BJ (cell line): ENCODE data around the gene FCN1. TPM values are rescaled to one million over a fixed set of nuclear protein-coding genes. Genes with fewer than 3 reads are reported as not detected.

Source experiments
- CTCF ChIA-PET: fragments of 350-600 bp; formaldehyde crosslinking; extraction: SDS; loops from one replicate; lab custom pipeline; 2021; ENCODE audit warnings: antibody characterized with exemption, inconsistent platforms; lab: Yijun Ruan, JAX
- POLR2A ChIA-PET: fragments of 300-600 bp; sonication (Branson Sonifier 250); formaldehyde crosslinking; extraction: SDS; loops from one replicate; lab custom pipeline; 2021; ENCODE audit warnings: antibody characterized with exemption; lab: Charles Lee
- DNase-seq: peaks from one replicate; pipeline ENCODE4 v3.0.0-alpha.2; 2011; ENCODE audit warnings: low read depth
- H3K27me3 ChIP-seq: 2 replicates; pipeline ENCODE4 v1.6.0; 2011; ENCODE audit warnings: low read length; ENCODE audit not compliant: control insufficient read depth, insufficient read depth
- H3K36me3 ChIP-seq: 2 replicates; pipeline ENCODE4 v1.5.1; 2011; ENCODE audit warnings: low read length; ENCODE audit not compliant: control insufficient read depth, insufficient read depth
- H3K4me3 ChIP-seq: 2 replicates; pipeline ENCODE4 v1.5.1; 2011; ENCODE audit warnings: low read depth, mild to moderate bottlenecking, control low read depth, low read length
- polyA plus RNA-seq: library from polyadenylated mRNA; depleted of rRNA; stranded (reverse); fragments of >200 nt; gene quantifications from 2 replicates; pipeline ENCODE4 v1.2.3, GENCODE V29; 2011
- TF ChIP-seq, protein P1 (sequence below): IDR thresholded peaks from 2 replicates; pipeline ENCODE4 v1.5.1; 2011; ENCODE audit warnings: low read depth, mild to moderate bottlenecking, control low read depth, inconsistent platforms, low read length, moderate library complexity; ENCODE audit not compliant: insufficient read depth

The FCN1 gene
- polyA plus RNA-seq, 1 experiment: not detected

DNA sequence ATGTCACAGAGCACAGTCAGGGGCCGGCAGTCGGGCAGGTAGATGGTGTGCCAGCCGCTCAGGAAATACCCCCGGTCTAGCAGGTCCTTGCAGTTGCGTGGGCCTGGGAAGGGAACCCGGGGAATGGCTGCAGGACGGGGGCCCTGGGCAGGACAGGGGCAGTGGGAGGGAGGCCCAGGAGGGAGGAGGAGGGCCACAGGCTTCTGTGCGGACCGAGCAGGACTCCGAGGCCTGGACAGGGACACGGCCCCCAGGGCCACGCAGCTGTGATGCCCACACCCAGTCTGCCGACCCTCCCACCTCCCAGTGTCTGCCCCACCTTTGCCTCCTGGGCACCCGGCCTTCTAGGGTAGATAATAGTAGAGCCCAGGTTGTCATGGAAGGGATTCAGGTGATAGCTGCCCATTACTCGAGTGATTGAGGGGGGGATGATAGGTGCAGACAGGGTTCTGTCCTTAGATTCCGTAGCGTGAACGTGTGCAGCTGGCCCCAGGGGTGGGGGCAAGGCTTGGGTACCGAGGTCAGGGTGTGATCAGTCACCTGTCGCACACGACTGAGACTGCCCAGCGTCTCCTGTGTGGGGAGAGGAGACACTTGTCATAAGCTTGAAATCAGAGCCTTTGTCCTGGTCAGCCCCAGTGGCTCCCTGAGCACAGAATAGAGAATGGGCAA lies 4.5 kb downstream of the FCN1 start:
- Histone ChIP-seq H3K27me3 (peaks cover 1% of the 10 kb centered on the region; the same call in 1 of the 2 replicates), H3K36me3 (no peaks in the 10 kb centered on the region), H3K4me3 (no peak overlapping the region)
- TF ChIP-seq, protein P1, sequence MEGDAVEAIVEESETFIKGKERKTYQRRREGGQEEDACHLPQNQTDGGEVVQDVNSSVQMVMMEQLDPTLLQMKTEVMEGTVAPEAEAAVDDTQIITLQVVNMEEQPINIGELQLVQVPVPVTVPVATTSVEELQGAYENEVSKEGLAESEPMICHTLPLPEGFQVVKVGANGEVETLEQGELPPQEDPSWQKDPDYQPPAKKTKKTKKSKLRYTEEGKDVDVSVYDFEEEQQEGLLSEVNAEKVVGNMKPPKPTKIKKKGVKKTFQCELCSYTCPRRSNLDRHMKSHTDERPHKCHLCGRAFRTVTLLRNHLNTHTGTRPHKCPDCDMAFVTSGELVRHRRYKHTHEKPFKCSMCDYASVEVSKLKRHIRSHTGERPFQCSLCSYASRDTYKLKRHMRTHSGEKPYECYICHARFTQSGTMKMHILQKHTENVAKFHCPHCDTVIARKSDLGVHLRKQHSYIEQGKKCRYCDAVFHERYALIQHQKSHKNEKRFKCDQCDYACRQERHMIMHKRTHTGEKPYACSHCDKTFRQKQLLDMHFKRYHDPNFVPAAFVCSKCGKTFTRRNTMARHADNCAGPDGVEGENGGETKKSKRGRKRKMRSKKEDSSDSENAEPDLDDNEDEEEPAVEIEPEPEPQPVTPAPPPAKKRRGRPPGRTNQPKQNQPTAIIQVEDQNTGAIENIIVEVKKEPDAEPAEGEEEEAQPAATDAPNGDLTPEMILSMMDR: no peak
- ChIA-PET POLR2A (no interaction called here), CTCF (no interaction called here)
- no peak for DNase-seq

DNA sequence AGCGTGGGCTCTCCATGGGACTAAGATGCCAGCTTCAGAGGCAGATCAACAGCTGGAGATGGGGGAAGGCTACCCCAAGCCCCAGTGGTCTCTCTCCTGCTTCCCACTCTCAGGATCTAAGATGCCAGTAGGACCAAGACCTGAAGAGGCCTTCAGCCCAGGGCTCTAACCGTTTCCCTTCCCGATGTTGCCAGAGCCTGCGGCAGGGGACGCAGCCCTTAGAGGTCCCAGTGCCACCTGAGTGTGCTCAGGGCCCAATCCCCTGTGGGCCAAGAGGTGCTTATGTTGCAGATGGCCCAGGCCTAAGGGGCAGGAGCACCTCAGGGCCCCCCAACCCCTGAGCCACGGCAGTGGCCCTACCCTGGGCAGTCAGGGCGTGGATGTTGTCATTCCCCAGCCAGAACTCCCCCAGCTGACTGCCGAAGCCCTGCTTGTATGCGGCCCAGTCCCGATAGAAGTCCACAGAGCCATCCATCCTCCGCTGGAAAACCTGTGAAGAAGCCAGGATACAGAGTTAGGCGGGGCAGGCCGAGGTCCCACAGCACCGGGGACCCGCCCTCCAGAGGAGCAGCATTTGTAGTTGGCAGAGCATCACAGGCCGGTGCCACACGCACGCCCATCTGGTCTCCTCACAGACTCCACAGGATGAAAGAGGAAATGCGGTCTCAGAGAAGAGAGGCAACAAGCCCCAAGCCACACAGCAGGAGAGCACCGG lies 5.4 kb downstream of the FCN1 start:
- DNase-seq: no peak
- CTCF ChIA-PET: no interaction called here
- TF ChIP-seq, protein P1: no peak
- H3K27me3 ChIP-seq: peaks cover 4% of the 10 kb centered on the region
- H3K36me3 ChIP-seq: no peaks in the 10 kb centered on the region
- no peak overlapping the region for H3K4me3 ChIP-seq
- POLR2A ChIA-PET: no interaction called here

DNA sequence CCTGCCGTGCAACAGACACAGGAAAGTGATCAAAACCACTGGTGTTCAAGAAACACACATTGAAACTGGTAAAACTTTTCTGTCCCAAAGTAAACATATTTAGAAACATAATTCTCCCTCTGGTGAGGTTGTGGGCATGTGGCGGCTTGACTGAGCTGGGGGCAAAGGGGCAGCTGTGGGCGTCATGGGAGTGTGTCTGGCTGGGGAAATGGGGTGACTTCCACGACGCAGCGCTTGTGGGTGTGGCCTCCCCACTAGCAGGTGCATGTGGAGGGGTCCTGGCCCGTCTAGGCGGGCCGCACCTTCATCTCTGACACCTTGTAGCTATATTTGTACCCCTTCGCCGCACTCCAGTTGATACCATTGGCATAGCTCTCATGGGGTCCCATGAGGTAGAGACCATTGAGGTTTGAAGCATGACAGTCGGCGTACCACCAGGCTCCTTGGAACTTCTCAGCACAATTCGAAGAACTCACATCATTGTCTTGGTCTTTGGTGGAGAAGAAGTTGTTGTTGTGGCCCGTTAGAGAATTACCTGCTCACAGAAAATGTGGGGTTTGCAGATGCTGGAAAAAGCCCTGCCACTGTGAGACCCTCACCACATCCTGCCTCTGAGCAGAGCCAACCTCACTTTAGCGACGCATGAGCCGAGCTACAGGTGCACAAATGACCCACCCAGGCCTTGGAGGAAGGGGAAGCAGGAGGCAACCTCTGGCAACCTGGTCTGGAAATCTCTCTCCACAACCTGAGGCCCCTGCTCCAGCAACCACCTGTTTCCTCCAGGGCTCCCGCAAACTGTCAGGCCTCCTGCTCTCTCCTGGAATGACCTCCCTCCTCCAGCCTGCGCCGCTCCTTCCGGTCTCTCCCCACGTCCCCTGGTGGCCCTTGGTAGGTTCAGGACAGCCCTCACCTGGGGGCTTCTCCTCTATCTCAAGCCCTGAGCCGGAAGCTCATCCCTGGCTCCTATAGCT lies 7.9 kb downstream of the FCN1 start:
- H3K4me3 ChIP-seq: no peak overlapping the region
- DNase-seq: no peak
- H3K36me3 ChIP-seq: no peaks in the 10 kb centered on the region
- TF ChIP-seq, protein P1: no peak
- ChIA-PET CTCF (interaction anchor here (1.6 kb wide), 1 partner anchor 14 kb away, joined by 4 read pairs; no protein-coding TSS in a partner anchor), POLR2A (no interaction called here)
- H3K27me3 ChIP-seq: peaks cover 3% of the 10 kb centered on the region

DNA sequence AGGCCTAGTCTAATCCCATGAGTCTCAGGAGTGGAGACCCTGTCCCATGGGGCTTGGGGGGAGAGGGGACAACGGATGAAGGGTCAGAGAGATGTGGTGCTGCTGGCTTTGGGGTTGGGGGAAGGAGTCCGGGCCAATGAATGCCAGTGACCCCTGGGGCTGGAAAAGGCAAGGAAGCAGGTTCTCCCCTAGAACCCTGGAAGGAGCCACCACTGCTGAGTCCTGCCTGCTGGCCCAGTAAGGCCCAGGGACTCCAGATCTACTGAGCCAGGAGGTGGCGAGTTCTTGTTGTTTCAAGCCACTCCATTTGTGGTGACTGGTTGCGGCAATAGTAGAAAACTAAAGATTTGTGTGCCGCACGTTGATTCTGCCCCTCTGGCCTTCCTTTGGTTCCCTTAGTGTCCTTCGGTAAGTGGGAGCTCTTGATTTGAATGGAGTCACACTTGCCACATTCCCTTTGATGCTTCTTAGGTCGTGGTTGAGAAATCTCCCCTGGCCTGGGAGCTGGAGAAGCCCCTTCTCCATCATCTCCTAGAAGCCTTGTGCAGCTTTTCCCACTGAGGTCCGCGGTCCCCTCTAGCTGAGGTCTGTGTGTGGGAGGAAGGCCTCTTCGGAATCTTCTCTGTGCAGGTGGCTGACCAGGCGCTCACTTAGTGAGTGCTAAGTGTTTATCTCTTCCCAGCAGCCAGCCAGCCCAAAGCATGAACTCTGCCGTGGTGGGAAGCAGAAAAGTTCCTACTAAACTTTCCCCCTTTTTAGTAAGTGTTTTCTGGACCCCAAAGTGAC lies 9.0 kb downstream of the FCN1 start:
- ChIA-PET POLR2A (no interaction called here), CTCF (no interaction called here)
- Histone ChIP-seq H3K36me3 (no peaks in the 10 kb centered on the region), H3K4me3 (no peak overlapping the region), H3K27me3 (peaks cover 3% of the 10 kb centered on the region)
- TF ChIP-seq, protein P1: no peak
- DNase-seq: no peak
